Common myeloid progenitor, CD34-positive (primary cell): ENCODE measurements around the gene CACFD1.

ENCODE experiments used
- CTCF ChIA-PET: fragments of 350-600 bp; sonication (Branson Sonifier 250); formaldehyde crosslinking; loops from one replicate; lab custom pipeline; 2021; ENCODE audit warnings: antibody characterized with exemption; lab: Charles Lee
- POLR2A ChIA-PET: fragments of 350-600 bp; sonication (Branson Sonifier 250); formaldehyde crosslinking; loops from one replicate; lab custom pipeline; 2021; ENCODE audit warnings: antibody characterized with exemption; lab: Charles Lee
- DNase-seq, 3 donors: peaks; one replicate each; pipeline versions ENCODE4 v3.0.0 to v3.0.0-alpha.2; 2013
- H3K27ac ChIP-seq, 2 experiments: 1 replicate in 1 of 2; 2 replicates in 1 of 2; pipeline ENCODE4 v1.7.0; 2013; ENCODE audit warnings: inconsistent platforms in 2 of 2, low read length in 2 of 2, mild to moderate bottlenecking in 2 of 2, low read depth in 1 of 2, moderate library complexity in 1 of 2; ENCODE audit not compliant: severe bottlenecking in 2 of 2, insufficient read depth in 1 of 2, poor library complexity in 1 of 2
- H3K27me3 ChIP-seq, 5 experiments: replicated peaks in 2 of 5; 1 replicate in 3 of 5; 2 replicates in 2 of 5; pipeline versions ENCODE4 v1.6.1 to v1.7.0; 2013; ENCODE audit warnings: low read length in 4 of 5, mild to moderate bottlenecking in 2 of 5, moderate library complexity in 2 of 5, inconsistent platforms in 1 of 5; ENCODE audit not compliant: insufficient read depth in 5 of 5, control insufficient read depth in 4 of 5
- H3K36me3 ChIP-seq, 4 experiments: 1 replicate in 2 of 4; 2 replicates in 2 of 4; pipeline versions ENCODE4 v1.6.1 to v1.7.0; 2013; ENCODE audit warnings: low read length in 3 of 4, control low read depth in 1 of 4, mild to moderate bottlenecking in 1 of 4; ENCODE audit not compliant: control insufficient read depth in 4 of 4, insufficient read depth in 4 of 4
- H3K4me1 ChIP-seq, 4 experiments: 1 replicate in 3 of 4; 2 replicates in 1 of 4; pipeline versions ENCODE4 v1.6.1 to v1.7.1; 2013; ENCODE audit warnings: low read length in 3 of 4, mild to moderate bottlenecking in 3 of 4, control low read depth in 1 of 4, inconsistent platforms in 1 of 4, moderate library complexity in 1 of 4; ENCODE audit not compliant: control insufficient read depth in 4 of 4, insufficient read depth in 4 of 4; ENCODE audit errors: control extremely low read depth in 1 of 4
- H3K4me3 ChIP-seq, 7 experiments: 1 replicate in 4 of 7; 2 replicates in 3 of 7; pipeline versions ENCODE4 v1.5.1 to v1.7.0; 2013; ENCODE audit warnings: mild to moderate bottlenecking in 7 of 7, low read length in 6 of 7, moderate library complexity in 6 of 7, inconsistent platforms in 2 of 7, low read depth in 2 of 7, control low read depth in 1 of 7; ENCODE audit not compliant: insufficient read depth in 4 of 7, control insufficient read depth in 1 of 7; ENCODE audit errors: extremely low read depth in 1 of 7
- H3K9me3 ChIP-seq, 5 experiments: 1 replicate in 4 of 5; 2 replicates in 1 of 5; pipeline versions ENCODE4 v1.6.1 to v1.7.1; 2013; ENCODE audit warnings: low read length in 4 of 5, mild to moderate bottlenecking in 2 of 5, inconsistent platforms in 1 of 5, low read depth in 1 of 5, moderate library complexity in 1 of 5; ENCODE audit not compliant: control insufficient read depth in 4 of 5, insufficient read depth in 2 of 5; ENCODE audit errors: control extremely low read depth in 1 of 5
- WGBS: methylation state at CpG from one replicate; pipeline ENCODE4 v1.1.5; 2013; ENCODE audit not compliant: insufficient coverage; 5-methylcytosine and 5-hydroxymethylcytosine counted together

Gene CACFD1

GRCh38 chr9:133516961-133517350, 57.2 kb downstream of the CACFD1 start:
- Histone ChIP-seq H3K27me3 (no peaks in the 10 kb centered on the region), H3K4me3 (no peak overlapping the region), H3K9me3 (no peaks in the 10 kb centered on the region), H3K36me3 (no peaks in the 10 kb centered on the region), H3K4me1 (peaks cover 0 to 5% (median 0%) of the 10 kb centered on the region in 4 experiments), H3K27ac (no peak overlapping the region)
- DNase-seq = no peak
- 100% methylated on average over 6 of the region's 9 CpGs for WGBS
- ChIA-PET CTCF (no interaction called here), POLR2A (no interaction called here)

- Histone ChIP-seq H3K4me1 (peaks cover 0 to 5% (median under 1%) of the 10 kb centered on the region in 4 experiments), H3K27me3 (no peaks in the 10 kb centered on the region), H3K9me3 (no peaks in the 10 kb centered on the region), H3K4me3 (no peak overlapping the region), H3K36me3 (no peaks in the 10 kb centered on the region), H3K27ac (no peak overlapping the region)
- WGBS = 81% methylated on average over 6 of the region's 8 CpGs
- CTCF ChIA-PET = no interaction called here
- DNase-seq = no peak
- POLR2A ChIA-PET = interaction anchor here (1.3 kb wide), 1 partner anchor 12 kb away, joined by 3 read pairs; no protein-coding TSS in a partner anchor
Measured at GRCh38 chr9:133517711-133518110, 57.9 kb downstream of the CACFD1 start.

GRCh38 chr9:133518200-133518599, 58.4 kb downstream of the CACFD1 start:
- Histone ChIP-seq H3K4me1 (peaks cover 0 to 5% (median under 1%) of the 10 kb centered on the region in 4 experiments), H3K36me3 (no peaks in the 10 kb centered on the region), H3K27me3 (no peaks in the 10 kb centered on the region), H3K27ac (no peak overlapping the region), H3K4me3 (no peak overlapping the region), H3K9me3 (no peaks in the 10 kb centered on the region)
- ChIA-PET POLR2A (interaction anchor here (1.3 kb wide), 1 partner anchor 11 kb away, joined by 3 read pairs; no protein-coding TSS in a partner anchor), CTCF (interaction anchor here (1.4 kb wide), 1 partner anchor 10 kb away, joined by 4 read pairs; no protein-coding TSS in a partner anchor)
- DNase-seq = no peak
- 98% methylated on average over 5 of the region's 5 CpGs for WGBS

- 96% methylated on average over 21 of the region's 27 CpGs for WGBS
- Histone ChIP-seq H3K4me1 (peaks cover 0 to 5% (median under 1%) of the 10 kb centered on the region in 4 experiments), H3K27ac (no peak overlapping the region), H3K36me3 (no peaks in the 10 kb centered on the region), H3K9me3 (no peaks in the 10 kb centered on the region), H3K27me3 (no peaks in the 10 kb centered on the region), H3K4me3 (no peak overlapping the region)
- no peak for DNase-seq
- ChIA-PET CTCF (interaction anchor here (1.4 kb wide), 1 partner anchor 9 kb away, joined by 4 read pairs; no protein-coding TSS in a partner anchor), POLR2A (interaction anchor here (1.3 kb wide), 1 partner anchor 10 kb away, joined by 3 read pairs; no protein-coding TSS in a partner anchor)
Measured at GRCh38 chr9:133518706-133519449, 59.1 kb downstream of the CACFD1 start.

- 88% methylated on average over 4 of the region's 7 CpGs for WGBS
- Histone ChIP-seq H3K36me3 (no peaks in the 10 kb centered on the region), H3K27ac (no peak overlapping the region), H3K4me1 (peaks cover 0 to 1% (median under 1%) of the 10 kb centered on the region in 4 experiments), H3K4me3 (no peak overlapping the region), H3K9me3 (no peaks in the 10 kb centered on the region), H3K27me3 (no peaks in the 10 kb centered on the region)
- POLR2A ChIA-PET = no interaction called here
- CTCF ChIA-PET = interaction anchor here (1.4 kb wide), 1 partner anchor 8 kb away, joined by 4 read pairs; no protein-coding TSS in a partner anchor
- DNase-seq = no peak
Measured at GRCh38 chr9:133519693-133520092, 59.9 kb downstream of the CACFD1 start.

- H3K9me3 ChIP-seq = no peaks in the 10 kb centered on the region
- CTCF ChIA-PET = no interaction called here
- no peak overlapping the region for H3K4me3 ChIP-seq
- POLR2A ChIA-PET = no interaction called here
- H3K27me3 ChIP-seq = no peaks in the 10 kb centered on the region
- 93% methylated on average over 22 of the region's 24 CpGs for WGBS
- H3K36me3 ChIP-seq = no peaks in the 10 kb centered on the region
- DNase-seq = no peak
- no peak overlapping the region for H3K27ac ChIP-seq
- peaks cover 0 to 1% (median 0%) of the 10 kb centered on the region in 4 experiments for H3K4me1 ChIP-seq
Measured at GRCh38 chr9:133520121-133520835, 60.5 kb downstream of the CACFD1 start.
